SK-N-SH treated with all-trans-retinoic acid at 6 μM for 48 hours (cell line): ENCODE data around the gene ATP5PD.

ENCODE experiments used
- BACH2 ChIP-seq: fragments of 250-450 bp; sonication (Bioruptor Pico); IDR thresholded peaks from 2 replicates; pipeline ENCODE4 v1.9.0; 2021; ENCODE audit warnings: mild to moderate bottlenecking, borderline replicate concordance
- CREB5 ChIP-seq: fragments of 250-450 bp; sonication (Bioruptor Pico); IDR thresholded peaks from 2 replicates; pipeline ENCODE4 v1.5.1; 2020; ENCODE audit warnings: low read depth, mild to moderate bottlenecking, moderate library complexity
- CSRNP3 ChIP-seq: fragments of 250-450 bp; sonication (Bioruptor Pico); IDR thresholded peaks from 2 replicates; pipeline ENCODE4 v1.5.1; 2021; ENCODE audit warnings: mild to moderate bottlenecking, moderate library complexity
- PATZ1 ChIP-seq: fragments of 250-450 bp; sonication (Bioruptor Pico); IDR thresholded peaks from 2 replicates; pipeline ENCODE4 v1.8.0; 2020; ENCODE audit warnings: mild to moderate bottlenecking, moderate library complexity, borderline replicate concordance
- PPARA ChIP-seq: fragments of 250-450 bp; sonication (Bioruptor Pico); IDR thresholded peaks from 2 replicates; pipeline ENCODE4 v1.5.0; 2020; ENCODE audit warnings: mild to moderate bottlenecking, borderline replicate concordance
- SNAI2 ChIP-seq: fragments of 250-450 bp; sonication (Bioruptor Pico); IDR thresholded peaks from 2 replicates; pipeline ENCODE4 v1.5.0; 2020; ENCODE audit warnings: mild to moderate bottlenecking, moderate library complexity
- TCF4 ChIP-seq: fragments of 250-450 bp; sonication (Bioruptor Pico); IDR thresholded peaks from 2 replicates; pipeline ENCODE4 v1.8.0; 2021; ENCODE audit warnings: mild to moderate bottlenecking, moderate library complexity, borderline replicate concordance
- TSHZ2 ChIP-seq: fragments of 250-450 bp; sonication (Bioruptor Pico); IDR thresholded peaks from 2 replicates; pipeline ENCODE4 v1.5.0; 2020; ENCODE audit warnings: mild to moderate bottlenecking, moderate library complexity
- ZFP3 ChIP-seq: fragments of 250-450 bp; sonication (Bioruptor Pico); IDR thresholded peaks from 2 replicates; pipeline ENCODE4 v1.5.0; 2020; ENCODE audit warnings: mild to moderate bottlenecking, moderate library complexity

GRCh38 chr17:75046407-75047289 is at the start of gene ATP5PD, which contains the start of gene KCTD2:
- TF ChIP-seq CREB5 (no peak), PATZ1 (CRISPR knock-in tag) (peak; percentile 98), TCF4 (CRISPR knock-in tag) (no peak), ZFP3 (CRISPR knock-in tag) (0 out of 2 replicates have a peak, but pooled peaks have one; percentile 39), BACH2 (CRISPR knock-in tag) (no peak), CSRNP3 (CRISPR knock-in tag) (no peak), SNAI2 (no peak), TSHZ2 (CRISPR knock-in tag) (no peak), PPARA (CRISPR knock-in tag) (no peak)
